Measurements from ENCODE around the gene SAMD4A.

The SAMD4A gene

DNA sequence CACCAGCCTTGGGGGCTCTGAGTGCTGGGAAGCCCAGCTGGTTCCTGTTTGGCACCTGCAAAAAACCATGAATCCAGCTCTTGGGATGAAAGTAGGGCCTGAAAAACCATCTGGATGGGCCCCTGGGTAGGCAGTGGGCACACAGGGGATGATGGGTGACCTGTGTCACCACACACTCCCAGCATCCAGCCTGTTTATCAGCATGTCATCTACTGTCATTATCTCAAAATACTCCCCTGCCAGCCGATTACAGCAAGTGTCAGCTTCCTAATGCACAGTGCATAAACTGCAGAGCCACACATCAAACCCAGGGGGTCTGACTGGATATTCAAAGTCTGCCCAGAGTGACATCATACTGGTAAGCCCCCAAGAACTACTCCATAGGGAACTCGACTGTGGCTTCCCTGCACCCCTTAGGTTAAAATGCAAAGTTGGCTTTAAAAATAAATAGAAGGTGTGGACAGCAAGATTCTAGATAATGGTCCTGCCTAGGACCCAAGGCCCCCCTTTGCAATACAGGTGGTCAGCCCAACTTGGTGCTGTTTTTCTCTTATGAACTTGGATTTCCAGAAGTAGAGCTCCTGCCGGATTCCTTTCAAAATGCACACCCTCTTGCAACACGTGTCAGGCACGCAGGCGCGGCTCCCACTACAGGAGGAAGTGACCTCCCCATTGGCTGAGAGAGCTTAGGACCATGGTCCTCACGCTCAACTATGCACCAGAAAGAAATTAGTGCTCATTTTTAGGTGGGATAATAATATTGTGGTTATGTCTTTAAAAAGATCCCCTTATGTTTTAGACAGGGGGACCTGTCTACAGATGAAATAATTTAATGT is 241.6 kb downstream of the SAMD4A start:
- Histone ChIP-seq H3K4me3 (ENCODE audit: insufficient read depth, low read depth, low read length, poor library complexity, severe bottlenecking) (no peak overlapping the region), H3K27ac (ENCODE audit: insufficient read depth, low read length, poor library complexity, severe bottlenecking) (no peak overlapping the region), H3K4me1 (ENCODE audit: control insufficient read depth, insufficient read depth, low read length, poor library complexity, severe bottlenecking) (no peaks in the 10 kb centered on the region), H3K27me3 (replicated peaks; ENCODE audit: control insufficient read depth, insufficient read depth, low read length, poor library complexity, severe bottlenecking) (no peaks in the 10 kb centered on the region), H3K9me3 (ENCODE audit: control insufficient read depth, low read length) (no peaks in the 10 kb centered on the region), H3K36me3 (ENCODE audit: control insufficient read depth, insufficient read depth, low read length) (no peaks in the 10 kb centered on the region)
- DNase-seq: no peak

DNA sequence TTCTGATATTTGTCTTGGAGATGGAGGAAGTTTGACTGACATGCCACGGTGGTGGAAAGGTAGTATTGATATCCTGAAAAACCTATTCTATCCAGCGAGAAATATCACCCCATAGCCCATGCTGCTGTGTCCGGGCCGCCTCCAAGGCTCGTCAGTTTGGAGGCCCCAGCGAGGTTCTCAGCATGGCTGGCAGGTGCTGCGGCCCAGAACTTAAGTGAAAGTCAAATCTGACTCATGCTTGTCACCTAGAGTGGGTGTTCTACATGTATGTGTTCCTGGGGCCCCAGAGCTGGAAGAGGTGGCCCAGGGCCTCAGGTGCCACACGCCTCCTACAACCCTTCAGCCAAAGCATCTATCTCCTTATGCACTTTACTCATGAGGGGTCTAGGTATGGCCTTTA is 242.8 kb downstream of the SAMD4A start:
- DNase-seq: no peak
- Histone ChIP-seq H3K9me3 (ENCODE audit: control insufficient read depth, low read length) (no peaks in the 10 kb centered on the region), H3K27me3 (replicated peaks; ENCODE audit: control insufficient read depth, insufficient read depth, low read length, poor library complexity, severe bottlenecking) (no peaks in the 10 kb centered on the region), H3K36me3 (ENCODE audit: control insufficient read depth, insufficient read depth, low read length) (no peaks in the 10 kb centered on the region), H3K4me1 (ENCODE audit: control insufficient read depth, insufficient read depth, low read length, poor library complexity, severe bottlenecking) (no peaks in the 10 kb centered on the region), H3K4me3 (ENCODE audit: insufficient read depth, low read depth, low read length, poor library complexity, severe bottlenecking) (no peak overlapping the region), H3K27ac (ENCODE audit: insufficient read depth, low read length, poor library complexity, severe bottlenecking) (no peak overlapping the region)

GRCh38 chr14:54812617-54813016 is 245.7 kb downstream of the SAMD4A start:
- no peak for DNase-seq
- no peaks in the 10 kb centered on the region for H3K4me1 ChIP-seq (ENCODE audit: control insufficient read depth, insufficient read depth, low read length, poor library complexity, severe bottlenecking)
- H3K4me3 ChIP-seq (ENCODE audit: insufficient read depth, low read depth, low read length, poor library complexity, severe bottlenecking): no peak overlapping the region
- H3K27me3 ChIP-seq (replicated peaks; ENCODE audit: control insufficient read depth, insufficient read depth, low read length, poor library complexity, severe bottlenecking): no peaks in the 10 kb centered on the region
- H3K27ac ChIP-seq (ENCODE audit: insufficient read depth, low read length, poor library complexity, severe bottlenecking): no peak overlapping the region
- no peaks in the 10 kb centered on the region for H3K9me3 ChIP-seq (ENCODE audit: control insufficient read depth, low read length)
- no peaks in the 10 kb centered on the region for H3K36me3 ChIP-seq (ENCODE audit: control insufficient read depth, insufficient read depth, low read length)

DNA sequence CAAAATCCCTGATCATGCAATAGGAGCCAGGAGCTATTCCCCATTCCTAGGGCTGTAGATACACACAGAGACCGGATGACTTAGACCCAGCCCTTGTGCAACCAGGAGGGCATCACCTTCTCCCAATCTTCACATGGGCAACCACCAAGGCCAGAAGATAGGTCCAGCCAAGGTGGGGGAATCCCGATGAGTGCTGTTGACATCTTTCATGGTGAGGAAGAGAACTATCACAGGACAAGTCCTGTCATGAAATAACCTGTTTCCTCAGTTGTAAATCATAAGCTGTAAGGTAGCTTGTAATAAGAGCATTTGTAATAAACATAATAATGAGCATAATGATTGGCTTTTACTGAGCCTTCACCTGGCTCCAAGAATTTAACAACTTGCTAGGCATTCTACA is 246.2 kb downstream of the SAMD4A start:
- Histone ChIP-seq H3K9me3 (ENCODE audit: control insufficient read depth, low read length) (no peaks in the 10 kb centered on the region), H3K4me3 (ENCODE audit: insufficient read depth, low read depth, low read length, poor library complexity, severe bottlenecking) (no peak overlapping the region), H3K27ac (ENCODE audit: insufficient read depth, low read length, poor library complexity, severe bottlenecking) (no peak overlapping the region), H3K36me3 (ENCODE audit: control insufficient read depth, insufficient read depth, low read length) (no peaks in the 10 kb centered on the region), H3K27me3 (replicated peaks; ENCODE audit: control insufficient read depth, insufficient read depth, low read length, poor library complexity, severe bottlenecking) (no peaks in the 10 kb centered on the region), H3K4me1 (ENCODE audit: control insufficient read depth, insufficient read depth, low read length, poor library complexity, severe bottlenecking) (no peaks in the 10 kb centered on the region)
- DNase-seq: no peak

DNA sequence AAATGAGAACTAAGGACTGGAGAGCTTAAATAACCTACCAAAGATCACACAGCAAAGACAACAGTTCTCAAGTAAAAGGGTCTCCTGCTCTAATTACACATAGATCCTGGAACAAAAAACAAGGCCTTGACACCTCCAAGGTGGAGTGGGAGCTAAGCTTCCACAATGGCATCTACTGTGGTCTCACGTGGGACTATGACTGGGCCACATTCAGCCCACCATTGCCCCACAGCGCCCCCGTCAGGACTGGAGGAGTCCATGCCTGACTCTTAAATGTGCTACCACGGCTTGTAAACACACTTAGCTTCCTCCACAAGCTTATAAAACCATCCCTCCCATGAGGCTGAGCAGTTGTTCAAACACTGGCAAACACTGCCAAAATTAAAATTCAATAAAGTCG is 247.1 kb downstream of the SAMD4A start:
- Histone ChIP-seq H3K4me1 (ENCODE audit: control insufficient read depth, insufficient read depth, low read length, poor library complexity, severe bottlenecking) (no peaks in the 10 kb centered on the region), H3K36me3 (ENCODE audit: control insufficient read depth, insufficient read depth, low read length) (no peaks in the 10 kb centered on the region), H3K9me3 (ENCODE audit: control insufficient read depth, low read length) (no peaks in the 10 kb centered on the region), H3K4me3 (ENCODE audit: insufficient read depth, low read depth, low read length, poor library complexity, severe bottlenecking) (no peak overlapping the region), H3K27me3 (replicated peaks; ENCODE audit: control insufficient read depth, insufficient read depth, low read length, poor library complexity, severe bottlenecking) (no peaks in the 10 kb centered on the region), H3K27ac (ENCODE audit: insufficient read depth, low read length, poor library complexity, severe bottlenecking) (no peak overlapping the region)
- DNase-seq: no peak

DNA sequence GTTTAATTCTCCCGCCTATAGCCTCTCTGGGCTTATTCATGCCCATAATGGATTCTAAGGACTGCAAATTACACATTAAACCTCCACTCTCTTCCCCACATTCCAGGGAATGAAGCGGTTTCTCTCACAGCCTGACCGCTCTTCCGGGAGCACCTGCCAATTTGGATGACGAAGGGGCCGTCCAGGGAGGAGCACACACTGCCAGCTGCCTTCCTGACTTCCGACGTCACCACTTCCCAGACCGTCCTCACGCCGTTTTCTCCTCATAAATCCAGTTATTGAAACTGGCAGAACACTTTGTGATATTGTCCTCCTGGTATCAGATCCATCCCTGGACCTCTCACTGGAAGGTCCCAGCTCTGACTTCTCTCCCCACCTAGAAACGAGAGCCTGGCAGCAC is 248.1 kb downstream of the SAMD4A start:
- H3K9me3 ChIP-seq (ENCODE audit: control insufficient read depth, low read length): no peaks in the 10 kb centered on the region
- H3K27ac ChIP-seq (ENCODE audit: insufficient read depth, low read length, poor library complexity, severe bottlenecking): no peak overlapping the region
- no peaks in the 10 kb centered on the region for H3K36me3 ChIP-seq (ENCODE audit: control insufficient read depth, insufficient read depth, low read length)
- H3K4me1 ChIP-seq (ENCODE audit: control insufficient read depth, insufficient read depth, low read length, poor library complexity, severe bottlenecking): no peaks in the 10 kb centered on the region
- H3K27me3 ChIP-seq (replicated peaks; ENCODE audit: control insufficient read depth, insufficient read depth, low read length, poor library complexity, severe bottlenecking): no peaks in the 10 kb centered on the region
- H3K4me3 ChIP-seq (ENCODE audit: insufficient read depth, low read depth, low read length, poor library complexity, severe bottlenecking): no peak overlapping the region
- no peak for DNase-seq

- Histone ChIP-seq H3K27me3 (replicated peaks; ENCODE audit: control insufficient read depth, insufficient read depth, low read length, poor library complexity, severe bottlenecking) (no peaks in the 10 kb centered on the region), H3K36me3 (ENCODE audit: control insufficient read depth, insufficient read depth, low read length) (no peaks in the 10 kb centered on the region), H3K27ac (ENCODE audit: insufficient read depth, low read length, poor library complexity, severe bottlenecking) (no peak overlapping the region), H3K4me3 (ENCODE audit: insufficient read depth, low read depth, low read length, poor library complexity, severe bottlenecking) (no peak overlapping the region), H3K4me1 (ENCODE audit: control insufficient read depth, insufficient read depth, low read length, poor library complexity, severe bottlenecking) (no peaks in the 10 kb centered on the region), H3K9me3 (ENCODE audit: control insufficient read depth, low read length) (no peaks in the 10 kb centered on the region)
- no peak for DNase-seq
These were observed 248.6 kb downstream of the SAMD4A start for GRCh38 chr14:54815515-54815914.

- Histone ChIP-seq H3K27ac (ENCODE audit: insufficient read depth, low read length, poor library complexity, severe bottlenecking) (no peak overlapping the region), H3K27me3 (replicated peaks; ENCODE audit: control insufficient read depth, insufficient read depth, low read length, poor library complexity, severe bottlenecking) (no peaks in the 10 kb centered on the region), H3K36me3 (ENCODE audit: control insufficient read depth, insufficient read depth, low read length) (no peaks in the 10 kb centered on the region), H3K9me3 (ENCODE audit: control insufficient read depth, low read length) (no peaks in the 10 kb centered on the region), H3K4me1 (ENCODE audit: control insufficient read depth, insufficient read depth, low read length, poor library complexity, severe bottlenecking) (no peaks in the 10 kb centered on the region), H3K4me3 (ENCODE audit: insufficient read depth, low read depth, low read length, poor library complexity, severe bottlenecking) (no peak overlapping the region)
- no peak for DNase-seq
These were observed 249.5 kb downstream of the SAMD4A start for GRCh38 chr14:54816450-54816849.

DNA sequence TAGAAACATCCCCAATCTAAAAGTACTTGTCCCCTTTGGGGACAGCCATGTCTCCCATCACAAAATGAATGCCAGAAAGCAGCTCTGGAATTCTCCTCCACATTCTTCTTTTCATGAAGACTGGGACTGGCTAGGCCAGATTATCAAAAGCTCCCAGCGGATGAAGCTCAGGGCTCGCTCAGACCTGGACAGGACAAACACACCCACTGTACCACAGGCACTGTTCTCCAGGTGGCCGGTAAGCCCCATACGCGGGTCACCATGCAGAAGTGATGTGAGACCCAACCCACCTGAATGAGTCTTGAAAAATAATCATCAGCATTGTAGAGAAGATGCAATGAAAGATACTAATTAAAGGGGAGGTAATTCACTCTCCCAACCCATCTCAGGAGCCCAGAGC is 250.6 kb downstream of the SAMD4A start:
- H3K27ac ChIP-seq (ENCODE audit: insufficient read depth, low read length, poor library complexity, severe bottlenecking): no peak overlapping the region
- no peak for DNase-seq
- no peaks in the 10 kb centered on the region for H3K4me1 ChIP-seq (ENCODE audit: control insufficient read depth, insufficient read depth, low read length, poor library complexity, severe bottlenecking)
- H3K4me3 ChIP-seq (ENCODE audit: insufficient read depth, low read depth, low read length, poor library complexity, severe bottlenecking): no peak overlapping the region
- H3K27me3 ChIP-seq (replicated peaks; ENCODE audit: control insufficient read depth, insufficient read depth, low read length, poor library complexity, severe bottlenecking): no peaks in the 10 kb centered on the region
- H3K36me3 ChIP-seq (ENCODE audit: control insufficient read depth, insufficient read depth, low read length): no peaks in the 10 kb centered on the region
- H3K9me3 ChIP-seq (ENCODE audit: control insufficient read depth, low read length): no peaks in the 10 kb centered on the region

- no peaks in the 10 kb centered on the region for H3K27me3 ChIP-seq (replicated peaks; ENCODE audit: control insufficient read depth, insufficient read depth, low read length, poor library complexity, severe bottlenecking)
- no peak overlapping the region for H3K4me3 ChIP-seq (ENCODE audit: insufficient read depth, low read depth, low read length, poor library complexity, severe bottlenecking)
- H3K36me3 ChIP-seq (ENCODE audit: control insufficient read depth, insufficient read depth, low read length): no peaks in the 10 kb centered on the region
- no peaks in the 10 kb centered on the region for H3K4me1 ChIP-seq (ENCODE audit: control insufficient read depth, insufficient read depth, low read length, poor library complexity, severe bottlenecking)
- DNase-seq: no peak
- H3K27ac ChIP-seq (ENCODE audit: insufficient read depth, low read length, poor library complexity, severe bottlenecking): no peak overlapping the region
- H3K9me3 ChIP-seq (ENCODE audit: control insufficient read depth, low read length): no peaks in the 10 kb centered on the region
These were observed 251.5 kb downstream of the SAMD4A start for GRCh38 chr14:54818201-54819133.
